GM18867 (cell line): ENCODE results near the gene GABBR1.

Source experiments
- ATAC-seq: cut with Tn5 transposase; IDR thresholded peaks from one replicate; pipeline ENCODE4 v1.9.1; 2021; ENCODE audit warnings: mild to moderate bottlenecking, moderate library complexity; ENCODE audit not compliant: unreplicated experiment

Gene GABBR1

GRCh38 chr6:29530671-29531310, 102.2 kb downstream of the GABBR1 start:
- ATAC-seq = no peak

DNA sequence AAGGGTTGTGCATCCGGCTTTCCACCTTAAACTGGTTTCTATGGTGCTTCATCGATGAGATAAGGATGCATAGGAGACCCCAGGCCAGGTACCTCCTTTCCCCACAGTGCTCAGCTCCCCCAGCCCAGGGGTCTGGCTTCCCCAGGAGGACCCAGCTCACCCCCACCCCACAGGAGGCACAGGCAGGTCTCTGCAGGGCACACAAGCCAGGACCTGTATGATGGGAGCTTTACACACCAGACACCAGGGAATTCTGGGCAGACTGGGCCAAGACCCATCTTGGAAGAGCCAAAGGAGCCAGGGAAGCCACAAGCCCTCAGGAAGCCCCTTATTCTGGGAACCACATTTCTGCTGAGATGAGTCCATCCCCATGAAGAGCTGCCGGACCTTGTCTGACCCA, 103.0 kb downstream of the GABBR1 start:
- no peak for ATAC-seq

GRCh38 chr6:29528988-29529560, 103.9 kb downstream of the GABBR1 start:
- ATAC-seq = no peak

DNA sequence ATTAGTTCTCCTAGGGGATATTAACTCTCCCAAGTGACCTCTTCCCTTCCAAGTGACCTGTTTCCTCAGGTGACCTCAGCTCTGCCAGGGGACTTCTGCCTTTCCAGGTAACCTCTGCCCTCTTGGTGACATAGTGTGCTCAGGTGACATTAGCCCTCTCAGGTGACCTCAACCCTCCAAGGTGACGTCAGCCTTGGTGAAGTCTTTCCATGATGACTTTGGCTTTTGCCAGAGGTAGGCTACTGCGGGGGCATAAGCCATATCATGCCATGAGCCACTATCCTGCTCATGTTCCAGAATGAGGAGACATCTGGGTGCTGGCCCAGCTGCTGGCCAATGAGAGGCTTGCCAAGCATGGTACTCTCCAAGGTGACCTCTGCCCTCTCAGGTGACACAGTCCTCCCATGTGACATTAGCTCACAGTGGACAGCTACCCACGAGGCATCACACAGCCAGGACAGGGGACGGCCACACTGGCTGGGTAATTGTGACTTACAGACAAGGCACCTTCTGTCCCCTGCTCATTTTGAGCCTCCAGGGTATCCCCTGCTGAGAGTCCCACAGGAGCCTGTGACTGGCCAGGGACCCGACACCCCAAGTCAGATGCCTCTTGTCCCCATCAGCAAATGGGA, 104.6 kb downstream of the GABBR1 start:
- ATAC-seq = no peak

GRCh38 chr6:29527564-29527963, 105.4 kb downstream of the GABBR1 start:
- no peak for ATAC-seq

- no peak for ATAC-seq
Measured at GRCh38 chr6:29527126-29527525, 105.9 kb downstream of the GABBR1 start.

- no peak for ATAC-seq
Measured at GRCh38 chr6:29525311-29525639, 107.7 kb downstream of the GABBR1 start.

DNA sequence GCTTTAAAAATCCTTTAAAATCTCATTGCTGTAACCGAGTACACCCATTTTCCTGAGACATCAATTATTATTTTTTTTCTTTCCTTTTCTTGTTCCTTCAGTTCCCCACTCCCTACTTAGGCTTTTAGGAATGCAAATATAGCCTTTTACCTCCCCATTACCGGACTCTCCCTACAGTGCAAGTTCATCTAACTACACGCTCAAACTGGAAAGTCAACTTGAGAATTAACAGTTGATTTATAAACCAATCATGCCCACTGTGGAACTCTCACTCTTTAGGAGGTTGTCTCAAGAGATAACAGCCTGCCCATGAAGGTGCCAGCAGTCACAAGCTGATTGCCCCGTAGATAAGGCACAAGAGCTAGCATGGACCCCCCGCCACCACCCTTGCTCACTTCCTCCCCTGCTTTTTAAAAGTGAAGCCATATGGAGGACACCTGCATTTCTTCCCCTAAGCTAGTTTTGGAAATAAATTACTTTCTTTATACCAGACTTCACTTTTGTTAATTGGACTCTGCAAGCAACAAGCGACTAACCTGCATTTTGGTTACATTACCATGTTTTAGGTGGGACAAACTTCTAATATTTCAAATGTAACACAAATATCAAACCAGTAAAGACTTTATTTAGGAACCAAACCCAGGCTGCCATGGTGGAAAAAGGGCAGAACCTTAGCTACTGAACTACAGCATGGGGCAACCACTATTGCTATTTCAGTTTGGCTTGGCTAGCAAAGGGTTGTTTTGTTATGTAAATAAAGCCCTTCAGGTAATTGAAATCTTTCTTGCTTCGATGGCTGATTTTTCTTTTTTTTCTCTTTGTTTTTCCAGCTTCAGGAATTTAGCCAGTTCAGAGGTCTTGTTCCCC, 108.3 kb downstream of the GABBR1 start:
- ATAC-seq = no peak

- no peak for ATAC-seq
Measured at GRCh38 chr6:29524044-29524443, 108.9 kb downstream of the GABBR1 start.

DNA sequence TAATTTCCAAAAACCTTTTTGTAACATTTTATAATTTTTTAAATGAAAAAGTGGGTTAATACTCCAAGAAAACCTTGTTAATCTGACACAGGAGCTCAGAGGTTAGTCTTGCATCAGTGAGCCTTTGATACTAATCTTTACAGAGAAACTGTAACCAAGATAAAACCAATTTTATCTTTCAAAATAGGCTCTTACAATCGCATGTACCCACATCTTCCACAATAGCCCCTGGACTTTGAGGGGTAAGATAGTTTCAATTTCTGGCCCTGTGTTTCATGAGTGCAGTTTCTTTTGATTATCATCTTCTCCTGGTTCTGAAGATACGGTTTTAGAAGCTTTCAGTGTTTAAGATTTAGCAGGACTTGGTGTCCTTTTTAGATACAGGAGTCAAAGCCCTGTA, 110.8 kb downstream of the GABBR1 start:
- no peak for ATAC-seq

GRCh38 chr6:29521006-29521680, 111.8 kb downstream of the GABBR1 start:
- ATAC-seq = no peak

DNA sequence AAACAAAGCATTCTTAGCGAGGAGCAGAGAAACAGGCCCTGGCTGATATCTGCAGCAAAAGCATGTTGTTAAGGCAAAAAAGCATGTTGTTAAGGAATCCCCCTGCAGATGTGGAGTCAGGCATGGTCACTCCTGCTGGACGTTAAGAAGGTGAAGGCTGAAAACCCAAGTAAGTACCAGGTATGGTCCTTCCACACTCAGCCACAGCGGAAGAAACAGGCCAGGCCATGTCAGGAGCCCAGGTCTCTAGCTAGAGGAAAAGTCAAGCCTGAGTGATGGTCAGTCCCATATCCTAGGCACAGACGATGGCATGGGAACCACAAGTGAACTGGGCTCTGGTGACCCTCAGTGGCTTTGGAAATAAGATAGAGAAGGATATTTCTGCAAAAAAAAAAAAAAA, 112.8 kb downstream of the GABBR1 start:
- no peak for ATAC-seq

DNA sequence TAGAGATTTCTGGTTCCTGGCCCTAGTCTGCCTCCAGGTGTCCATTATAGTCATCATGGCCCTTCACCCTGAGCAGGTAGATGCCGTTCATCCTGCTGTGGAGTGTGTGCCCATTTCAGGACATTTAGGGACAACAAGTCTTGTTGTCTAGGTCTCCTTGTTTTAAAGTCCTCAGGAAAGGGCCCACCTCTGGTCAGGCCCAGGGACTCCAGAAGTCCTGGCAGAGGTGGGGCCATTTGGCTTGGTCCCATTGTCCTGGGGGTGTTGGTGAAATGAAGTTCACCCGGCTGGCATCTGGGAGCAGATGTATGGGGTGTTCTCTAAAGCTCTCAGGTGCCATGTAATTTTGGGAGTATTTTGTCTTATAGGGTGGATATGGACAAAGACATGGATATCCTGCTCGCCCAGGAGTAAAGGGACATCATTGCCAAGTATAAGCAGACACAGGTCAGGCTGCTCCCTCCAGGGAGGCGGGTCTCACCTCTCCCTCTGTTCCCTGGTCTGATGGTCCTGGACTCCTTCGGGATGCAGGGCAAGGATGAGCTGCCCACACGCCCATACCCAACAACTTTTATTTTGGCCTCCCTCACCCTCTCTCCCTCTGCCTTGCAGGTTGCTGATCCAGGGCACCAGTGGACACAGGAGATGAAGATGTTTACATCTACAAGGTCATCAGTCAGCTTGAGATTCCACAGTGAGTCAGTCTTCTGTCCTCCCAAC, 113.5 kb downstream of the GABBR1 start:
- ATAC-seq = no peak

DNA sequence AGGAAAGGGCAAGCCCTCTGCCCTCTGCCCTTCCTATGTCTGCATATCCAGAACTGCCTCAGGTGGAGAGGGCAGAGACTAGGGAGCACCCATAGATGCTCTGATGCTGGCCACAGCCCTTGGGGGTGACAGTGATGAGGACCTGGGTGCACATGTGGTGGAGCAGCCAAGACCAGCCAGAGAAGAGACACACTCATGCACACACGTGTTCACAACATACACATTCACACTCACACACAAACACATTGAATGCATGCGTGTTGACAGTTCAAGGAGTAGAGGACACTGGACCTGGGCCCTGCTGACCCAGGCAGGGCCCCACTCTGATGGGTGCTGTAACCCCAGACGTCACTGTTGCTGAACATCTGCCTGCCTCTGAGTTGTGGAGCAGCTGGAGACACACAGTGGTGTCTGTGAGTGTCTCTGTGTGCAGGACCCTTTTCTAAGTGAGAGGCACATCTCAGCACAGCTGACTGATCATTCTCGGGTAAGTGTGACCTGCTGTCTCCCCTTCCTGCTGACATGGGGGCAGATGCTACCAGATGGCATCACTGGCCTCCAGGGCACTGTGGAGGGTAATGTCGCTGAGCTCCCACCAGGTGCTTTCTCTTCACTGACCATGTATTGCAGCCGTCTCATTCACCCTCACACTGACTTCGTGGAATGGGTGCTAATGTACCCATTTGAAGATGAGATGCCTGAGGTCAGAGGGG, 115.1 kb downstream of the GABBR1 start:
- ATAC-seq = no peak

DNA sequence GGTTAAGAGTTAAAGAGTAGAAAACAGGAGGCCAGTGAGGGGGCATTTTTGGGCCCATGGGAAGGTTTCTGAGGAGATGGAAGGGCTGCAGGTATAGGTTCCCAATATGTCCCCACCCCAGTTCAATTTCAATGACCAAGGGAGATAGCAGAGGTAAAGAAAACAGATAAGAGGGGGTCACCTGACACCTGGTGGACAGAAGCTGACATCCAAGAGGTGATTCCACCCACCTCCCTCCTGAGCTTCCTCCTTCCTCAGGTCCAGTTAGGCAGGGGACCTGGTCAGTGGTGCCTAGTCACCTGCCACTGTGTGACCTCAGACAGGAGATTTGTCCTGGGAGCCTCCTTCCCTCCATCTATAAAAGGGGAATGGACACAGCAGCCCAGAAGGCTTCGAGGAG, 115.7 kb downstream of the GABBR1 start:
- no peak for ATAC-seq

DNA sequence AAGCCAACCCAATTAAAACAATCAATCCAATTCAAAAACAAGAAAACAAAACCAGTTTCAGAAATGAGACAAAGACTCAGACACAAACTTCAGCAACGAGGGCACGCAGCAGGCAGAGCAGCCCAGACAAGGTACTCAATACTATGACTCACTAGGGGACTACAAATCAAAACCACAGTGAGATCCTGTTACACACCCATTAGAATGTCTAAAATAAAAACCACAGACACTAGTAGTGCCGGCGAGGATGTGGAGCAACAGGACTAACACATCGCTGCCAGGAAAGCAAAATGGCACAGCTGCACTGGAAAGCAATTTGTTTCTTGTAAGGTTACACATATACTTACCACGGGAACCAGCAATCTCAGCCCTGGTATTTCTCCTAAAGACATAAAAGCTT, 116.9 kb downstream of the GABBR1 start:
- ATAC-seq = no peak

DNA sequence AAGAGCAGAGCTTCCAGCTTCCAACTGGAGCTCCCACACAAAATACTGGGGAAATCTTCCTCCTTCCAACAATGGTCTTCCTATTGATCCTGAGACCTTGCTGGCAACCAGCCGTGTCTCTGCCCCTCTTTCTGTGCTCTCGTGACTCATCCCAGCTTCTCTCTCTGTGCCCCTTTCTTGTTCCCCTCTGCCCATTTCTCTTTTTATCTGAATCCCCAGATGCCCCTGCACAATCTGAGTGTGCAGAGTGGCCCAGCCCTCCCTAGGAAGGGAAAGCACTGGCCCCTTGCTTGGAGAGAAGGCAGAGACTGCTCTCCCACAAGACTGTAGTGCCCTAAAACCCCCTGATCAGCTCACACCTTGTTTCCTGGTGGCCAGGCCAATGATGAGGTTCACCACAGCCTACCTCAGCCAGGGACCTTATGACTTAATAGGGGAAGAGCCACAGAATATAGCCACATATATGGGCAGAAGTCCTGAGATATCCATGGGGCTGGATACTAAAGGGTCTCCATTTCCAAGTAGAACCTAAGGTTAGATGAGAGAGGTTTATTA, 122.2 kb downstream of the GABBR1 start:
- no peak for ATAC-seq

GRCh38 chr6:29510202-29510601, 122.8 kb downstream of the GABBR1 start:
- ATAC-seq = no peak
